GM20000 (cell line): ENCODE measurements around the gene GPC1.

Source experiments
- DNase-seq: peaks from one replicate; pipeline ENCODE4 v3.0.0; 2012; ENCODE audit warnings: low spot score
- CTCF ChIP-seq: IDR thresholded peaks from 2 replicates; pipeline ENCODE4 v1.5.1; 2012; ENCODE audit warnings: mild to moderate bottlenecking, control low read depth; ENCODE audit errors: extremely low read depth, missing control alignments

Gene GPC1

GRCh38 chr2:240399419-240400324 lies 35.8 kb upstream of the GPC1 start:
- no peak for DNase-seq

GRCh38 chr2:240400371-240401161 lies 34.9 kb upstream of the GPC1 start:
- TF ChIP-seq CTCF: no peak
- no peak for DNase-seq

More at GRCh38 chr2:240399419-240400324, 35.8 kb upstream of the GPC1 start:
- TF ChIP-seq CTCF: no peak

GRCh38 chr2:240401308-240401707 lies 34.2 kb upstream of the GPC1 start:
- no peak for DNase-seq

GRCh38 chr2:240401781-240402551 lies 33.5 kb upstream of the GPC1 start:
- no peak for DNase-seq
- no peak for TF ChIP-seq CTCF

More at GRCh38 chr2:240401308-240401707, 34.2 kb upstream of the GPC1 start:
- no peak for TF ChIP-seq CTCF

GRCh38 chr2:240402566-240403272 lies 32.7 kb upstream of the GPC1 start:
- TF ChIP-seq CTCF: no peak
- DNase-seq: no peak

GRCh38 chr2:240403396-240404104 lies 31.9 kb upstream of the GPC1 start:
- no peak for DNase-seq
- no peak for TF ChIP-seq CTCF
